Activated naive CD4-positive, alpha-beta T cell treated with anti-CD3 and anti-CD28 coated beads, Interleukin-2, amount 50 U/mL, for 72 hours (primary cell): ENCODE measurements around the gene KIFBP. TPM values are rescaled to one million over a fixed set of nuclear protein-coding genes. Genes with fewer than 3 reads are reported as not detected.
"Not testable (repeated sequence)": the region's sequence is repeated elsewhere in the genome, so short reads cannot be mapped to it uniquely, and the experiment has no call there.

Source experiments
- ATAC-seq, 2 donors: fragments of 150-1000 bp; cut with Tn5 transposase; 2 replicates each; pipeline ENCODE4 v1.10.0; 2021; ENCODE audit warnings: mild to moderate bottlenecking in 2 of 2, moderate library complexity in 2 of 2
- DNase-seq, 2 donors: peaks; one replicate each; pipeline ENCODE4 v3.0.0; 2021 to 2022; ENCODE audit warnings: low spot score in 2 of 2
- H3K27ac Mint-ChIP-seq, 2 donors: one replicate each; pipeline ENCODE4 v1.8.0; 2022; ENCODE audit warnings: mild to moderate bottlenecking in 2 of 2, mixed read lengths in 2 of 2
- H3K36me3 Mint-ChIP-seq, 2 donors: one replicate each; pipeline ENCODE4 v1.8.0; 2022; ENCODE audit warnings: mixed read lengths in 2 of 2
- H3K9me3 Mint-ChIP-seq, 2 donors: one replicate each; pipeline ENCODE4 v1.8.0; 2022; ENCODE audit warnings: mixed read lengths in 2 of 2
- total RNA-seq, 2 donors: library from RNA; stranded (reverse); gene quantifications; one replicate each; pipeline ENCODE4 v1.2.3, GENCODE V29; 2022

The KIFBP gene, protein sequence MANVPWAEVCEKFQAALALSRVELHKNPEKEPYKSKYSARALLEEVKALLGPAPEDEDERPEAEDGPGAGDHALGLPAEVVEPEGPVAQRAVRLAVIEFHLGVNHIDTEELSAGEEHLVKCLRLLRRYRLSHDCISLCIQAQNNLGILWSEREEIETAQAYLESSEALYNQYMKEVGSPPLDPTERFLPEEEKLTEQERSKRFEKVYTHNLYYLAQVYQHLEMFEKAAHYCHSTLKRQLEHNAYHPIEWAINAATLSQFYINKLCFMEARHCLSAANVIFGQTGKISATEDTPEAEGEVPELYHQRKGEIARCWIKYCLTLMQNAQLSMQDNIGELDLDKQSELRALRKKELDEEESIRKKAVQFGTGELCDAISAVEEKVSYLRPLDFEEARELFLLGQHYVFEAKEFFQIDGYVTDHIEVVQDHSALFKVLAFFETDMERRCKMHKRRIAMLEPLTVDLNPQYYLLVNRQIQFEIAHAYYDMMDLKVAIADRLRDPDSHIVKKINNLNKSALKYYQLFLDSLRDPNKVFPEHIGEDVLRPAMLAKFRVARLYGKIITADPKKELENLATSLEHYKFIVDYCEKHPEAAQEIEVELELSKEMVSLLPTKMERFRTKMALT
- total RNA-seq: 10 to 100 TPM in 1 of 2 donors, 1 to 10 TPM in 1; 6.9 to 13.2 TPM

DNA sequence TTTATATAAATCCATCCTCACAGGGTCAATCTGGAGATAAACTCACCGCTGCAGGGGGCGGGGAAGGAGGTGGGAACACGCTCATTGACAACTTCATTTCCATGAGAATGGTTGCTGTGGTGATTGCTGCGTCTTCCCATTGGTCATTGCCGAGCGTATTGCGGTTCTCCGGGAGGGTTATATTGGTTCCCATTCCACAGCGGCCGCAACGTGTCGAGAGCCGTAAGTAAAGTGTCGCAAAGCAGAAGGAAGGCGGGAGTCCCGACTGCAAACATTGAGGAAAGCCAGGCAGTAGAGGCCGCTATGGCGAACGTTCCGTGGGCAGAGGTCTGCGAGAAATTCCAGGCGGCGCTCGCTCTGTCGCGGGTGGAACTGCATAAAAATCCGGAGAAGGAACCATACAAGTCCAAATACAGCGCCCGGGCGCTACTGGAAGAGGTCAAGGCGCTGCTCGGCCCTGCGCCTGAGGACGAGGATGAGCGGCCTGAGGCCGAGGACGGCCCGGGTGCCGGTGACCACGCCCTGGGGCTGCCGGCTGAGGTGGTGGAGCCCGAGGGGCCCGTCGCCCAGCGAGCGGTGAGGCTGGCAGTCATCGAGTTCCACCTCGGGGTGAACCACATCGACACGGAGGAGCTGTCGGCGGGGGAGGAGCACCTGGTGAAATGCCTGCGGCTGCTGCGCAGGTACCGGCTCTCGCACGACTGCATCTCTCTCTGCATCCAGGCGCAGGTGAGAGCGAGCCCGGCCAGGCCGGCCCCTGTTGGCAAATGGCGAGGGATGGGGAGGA lies at the start of gene KIFBP:
KIFBP (plus strand) TSS at position 274 of the 787 bp plus-strand sequence; CDS start at position 304, 30 bp downstream.
- Mint-ChIP-seq H3K9me3 (no peaks in the 10 kb centered on the region), H3K27ac (peak within 1 kb of the TSS; percentile 87 to 96), H3K36me3 (peaks cover 6 to 19% of the 10 kb centered on the region in 2 donors)
- DNase-seq: peak; percentile 79 to 81
- ATAC-seq: peak; percentile 84 to 87

DNA sequence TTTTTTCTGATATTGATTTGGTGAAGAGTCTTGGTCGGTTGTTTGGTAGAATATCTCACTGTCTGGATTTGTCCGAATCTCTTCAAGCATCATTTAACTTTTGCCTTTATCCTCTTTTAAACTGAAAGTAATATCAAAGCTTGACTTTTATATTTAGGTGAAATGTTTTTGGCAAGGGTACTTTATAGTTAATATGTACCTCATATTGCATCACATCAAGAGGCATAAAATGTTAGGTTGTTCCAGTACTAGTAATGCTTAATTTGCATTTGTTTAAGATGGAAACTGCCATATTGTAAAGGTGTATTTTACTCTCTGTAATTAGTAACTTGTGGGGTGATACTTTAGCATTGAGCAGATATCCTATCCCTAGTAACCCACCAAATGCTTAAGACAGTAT lies 49.7 kb upstream of the KIFBP start:
- H3K27ac Mint-ChIP-seq: no peak overlapping the region
- DNase-seq: no peak
- no peak for ATAC-seq
- H3K36me3 Mint-ChIP-seq: peaks cover 0 to 25% of the 10 kb centered on the region in 2 donors
- H3K9me3 Mint-ChIP-seq: no peaks in the 10 kb centered on the region

DNA sequence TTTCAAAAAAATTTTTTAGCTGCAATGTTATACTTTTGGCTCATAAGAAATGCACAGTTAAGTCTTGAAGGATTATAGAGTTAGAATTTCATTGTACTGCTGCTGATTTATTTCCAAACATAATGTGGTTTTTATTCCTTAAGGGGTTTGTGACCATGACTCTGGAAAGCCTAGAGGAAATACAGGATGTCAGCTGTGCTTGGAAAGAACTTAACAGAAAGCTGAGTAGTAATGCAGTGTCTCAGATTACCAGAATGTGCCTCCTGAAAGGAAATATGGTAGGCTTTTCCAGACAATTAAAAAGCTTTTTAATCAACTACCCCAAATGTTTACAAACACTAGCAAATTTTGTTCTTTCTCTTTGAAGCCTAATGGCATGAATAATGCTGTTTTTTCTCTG lies 47.7 kb upstream of the KIFBP start:
- H3K36me3 Mint-ChIP-seq: peaks cover 0 to 18% of the 10 kb centered on the region in 2 donors
- not testable (repeated sequence) for H3K27ac Mint-ChIP-seq, ATAC-seq, H3K9me3 Mint-ChIP-seq, DNase-seq

DNA sequence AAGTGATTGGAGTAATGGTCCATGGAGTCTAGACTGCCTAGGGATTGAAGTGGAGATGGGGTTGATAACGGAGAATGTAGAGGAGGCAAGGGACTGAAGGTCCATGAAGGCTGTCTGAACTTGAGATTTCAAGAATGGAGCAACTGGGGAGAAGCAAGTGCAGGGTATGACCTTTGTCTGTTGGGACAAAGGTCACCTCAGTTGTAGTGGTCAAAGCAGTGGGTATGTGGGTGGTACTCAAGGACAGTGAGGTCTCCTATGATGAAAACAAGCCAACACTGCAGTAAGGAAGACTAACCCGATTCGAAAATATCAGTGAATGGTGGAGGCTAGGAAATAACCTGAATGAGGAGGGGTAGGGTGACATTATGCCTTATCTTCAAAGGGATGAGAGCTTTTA lies 38.0 kb upstream of the KIFBP start:
- DNase-seq: no peak
- no peak for ATAC-seq
- peaks cover 3 to 12% of the 10 kb centered on the region in 2 donors for H3K36me3 Mint-ChIP-seq
- no peak overlapping the region for H3K27ac Mint-ChIP-seq
- H3K9me3 Mint-ChIP-seq: no peaks in the 10 kb centered on the region

DNA sequence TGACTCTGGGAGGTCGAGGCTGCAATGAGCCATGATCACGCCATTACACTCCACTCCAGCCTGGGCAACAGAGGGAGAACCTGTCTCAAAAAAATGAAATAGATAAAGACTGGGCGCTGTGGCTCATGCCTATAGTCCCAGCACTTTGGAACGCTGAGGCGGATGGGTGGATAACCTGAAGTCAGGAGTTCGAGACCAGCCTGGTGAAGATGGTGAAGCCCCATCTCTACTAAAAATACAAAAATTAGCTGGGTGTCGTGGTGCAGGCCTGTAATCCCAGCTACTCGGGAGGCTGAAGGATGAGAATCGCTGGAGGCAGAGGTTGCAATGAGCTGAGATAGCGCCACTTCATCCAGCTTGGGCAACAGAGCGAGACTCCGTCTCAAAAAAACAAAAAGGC lies 33.7 kb upstream of the KIFBP start:
- DNase-seq (no peak), ATAC-seq (no peak)
- H3K27ac Mint-ChIP-seq: peak overlapping the region; percentile 72 to 98
- H3K36me3 Mint-ChIP-seq: peaks cover 27 to 38% of the 10 kb centered on the region in 2 donors
- H3K9me3 Mint-ChIP-seq: no peaks in the 10 kb centered on the region

DNA sequence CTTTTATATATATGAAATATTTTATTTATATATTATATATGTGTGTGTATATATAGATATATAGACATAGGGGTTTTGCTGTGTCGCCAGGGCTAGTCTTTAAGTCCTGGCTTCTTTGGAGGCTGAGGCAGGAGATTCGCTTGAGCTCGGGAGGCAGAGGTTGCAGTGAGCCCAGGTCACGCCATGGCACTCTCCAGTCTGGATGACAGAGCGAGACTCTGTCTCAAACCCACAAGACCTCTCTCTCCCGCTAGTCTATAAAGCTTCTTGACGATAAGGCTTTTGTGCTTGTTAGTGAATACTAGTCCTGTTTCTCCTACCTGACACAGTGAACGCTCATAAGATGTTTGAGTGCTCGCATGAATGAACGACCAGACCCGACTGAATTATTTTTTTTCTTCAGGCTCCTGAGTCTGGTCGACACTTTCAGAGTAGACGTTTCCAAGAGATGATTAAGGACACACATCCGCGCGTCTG lies 33.2 kb upstream of the KIFBP start:
- peaks cover 30 to 41% of the 10 kb centered on the region in 2 donors for H3K36me3 Mint-ChIP-seq
- DNase-seq: no peak
- H3K27ac Mint-ChIP-seq: peak overlapping the region; percentile 98 to 100
- peak; percentile 11 to 37 for ATAC-seq
- H3K9me3 Mint-ChIP-seq: no peaks in the 10 kb centered on the region

DNA sequence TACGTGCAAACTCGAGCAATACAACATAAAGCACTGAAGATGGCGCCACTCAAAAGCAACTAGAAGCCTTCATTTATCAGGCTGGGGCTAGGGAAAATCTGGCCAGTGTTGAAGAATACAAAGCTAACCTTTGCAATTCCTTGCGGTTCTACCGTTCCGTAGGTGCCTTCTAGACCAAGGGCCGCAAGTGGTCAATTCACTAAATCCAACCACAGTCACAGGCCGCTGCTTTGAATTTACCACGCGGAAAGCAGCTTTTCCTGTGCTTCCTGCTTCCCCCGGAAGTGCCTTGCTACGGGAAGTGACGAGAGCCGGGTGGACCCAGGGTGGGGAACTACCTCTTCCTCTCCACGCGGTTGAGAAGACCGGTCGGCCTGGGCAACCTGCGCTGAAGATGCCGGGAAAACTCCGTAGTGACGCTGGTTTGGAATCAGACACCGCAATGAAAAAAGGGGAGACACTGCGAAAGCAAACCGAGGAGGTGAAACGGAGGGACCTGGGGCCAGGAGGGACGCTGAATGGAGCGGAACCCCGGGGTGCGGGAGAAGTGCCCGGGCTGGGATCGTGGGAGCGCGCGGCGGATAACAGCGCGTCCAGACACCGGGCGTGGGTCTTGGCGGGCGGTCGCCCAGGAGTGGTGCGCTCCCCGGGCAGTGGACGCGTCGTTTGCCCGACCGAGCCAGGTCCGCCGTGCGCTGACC lies 32.6 kb upstream of the KIFBP start, which contains the start of gene DDX21:
DDX21 (plus strand) TSS at position 339 of the 701 bp plus-strand sequence; CDS start at position 395, 56 bp downstream.
- no peaks in the 10 kb centered on the region for H3K9me3 Mint-ChIP-seq
- peak; percentile 84 to 89 for DNase-seq
- ATAC-seq: peak; percentile 90 to 93
- H3K27ac Mint-ChIP-seq: peak within 1 kb of the TSS; percentile 98 to 100
- peaks cover 30 to 41% of the 10 kb centered on the region in 2 donors for H3K36me3 Mint-ChIP-seq

DNA sequence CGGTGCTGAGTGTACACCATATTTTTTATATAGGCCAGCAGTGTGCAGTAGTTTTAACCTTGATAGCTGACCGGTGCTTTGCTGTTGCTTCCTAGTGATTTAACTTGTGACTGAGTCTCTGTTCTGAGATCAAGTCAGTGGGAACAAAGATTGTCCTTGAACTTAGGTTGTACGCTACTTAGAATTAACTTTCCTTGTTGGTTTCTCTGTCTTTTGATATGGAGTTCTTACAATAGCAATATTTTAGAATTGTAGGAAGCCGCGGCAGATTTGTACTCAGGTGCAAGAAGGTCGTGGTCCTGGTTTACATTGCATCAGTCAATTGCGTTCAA lies 31.4 kb upstream of the KIFBP start:
- H3K9me3 Mint-ChIP-seq: no peaks in the 10 kb centered on the region
- DNase-seq: no peak
- peak overlapping the region; percentile 98 to 100 for H3K27ac Mint-ChIP-seq
- peaks cover 34 to 49% of the 10 kb centered on the region in 2 donors for H3K36me3 Mint-ChIP-seq
- ATAC-seq: no peak

DNA sequence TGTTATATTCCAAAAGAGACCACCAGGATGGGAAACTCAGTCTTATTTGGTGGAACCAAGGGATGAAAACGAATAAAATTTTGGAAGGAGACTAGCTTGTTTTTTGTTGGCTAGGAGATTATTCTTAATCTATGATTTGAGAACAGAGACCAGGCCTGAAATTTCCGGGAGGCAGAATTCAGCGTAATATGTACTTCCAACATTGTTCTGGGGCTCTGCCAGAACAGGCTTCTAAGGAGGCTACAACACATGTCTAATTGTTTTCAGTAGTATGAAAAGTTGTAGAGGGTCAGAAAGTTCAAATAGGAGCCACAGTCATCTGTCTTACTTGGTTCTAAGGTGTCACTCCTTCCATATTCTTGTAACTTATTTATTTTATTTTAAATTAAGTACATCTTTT lies 30.9 kb upstream of the KIFBP start:
- DNase-seq (no peak), ATAC-seq (no peak)
- peak overlapping the region; percentile 98 to 100 for H3K27ac Mint-ChIP-seq
- peaks cover 36 to 53% of the 10 kb centered on the region in 2 donors for H3K36me3 Mint-ChIP-seq
- H3K9me3 Mint-ChIP-seq: no peaks in the 10 kb centered on the region

DNA sequence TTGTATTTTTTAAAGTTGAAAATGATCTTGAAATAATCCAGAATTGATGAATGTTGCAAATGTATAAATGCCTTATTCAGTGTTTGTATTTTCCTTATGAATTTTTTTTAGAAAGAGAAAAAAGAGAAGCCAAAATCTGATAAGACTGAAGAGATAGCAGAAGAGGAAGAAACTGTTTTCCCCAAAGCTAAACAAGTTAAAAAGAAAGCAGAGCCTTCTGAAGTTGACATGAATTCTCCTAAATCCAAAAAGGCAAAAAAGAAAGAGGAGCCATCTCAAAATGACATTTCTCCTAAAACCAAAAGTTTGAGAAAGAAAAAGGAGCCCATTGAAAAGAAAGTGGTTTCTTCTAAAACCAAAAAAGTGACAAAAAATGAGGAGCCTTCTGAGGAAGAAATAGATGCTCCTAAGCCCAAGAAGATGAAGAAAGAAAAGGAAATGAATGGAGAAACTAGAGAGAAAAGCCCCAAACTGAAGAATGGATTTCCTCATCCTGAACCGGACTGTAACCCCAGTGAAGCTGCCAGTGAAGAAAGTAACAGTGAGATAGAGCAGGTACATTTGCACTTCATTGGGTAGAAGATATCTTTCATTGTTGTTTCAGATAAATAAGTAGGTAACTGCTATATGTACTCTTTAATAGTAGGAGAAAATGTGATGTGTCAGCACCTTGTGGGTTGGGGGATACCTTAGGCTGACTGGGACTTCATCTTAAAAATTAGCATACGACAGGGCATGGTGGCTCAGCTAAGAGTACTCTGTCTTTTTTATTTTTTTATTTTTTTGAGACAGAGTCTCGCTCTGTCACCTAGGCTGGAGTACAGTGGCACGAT lies 28.7 kb upstream of the KIFBP start:
- Mint-ChIP-seq H3K9me3 (no peaks in the 10 kb centered on the region), H3K36me3 (peaks cover 36 to 54% of the 10 kb centered on the region in 2 donors), H3K27ac (peak overlapping the region; percentile 22 to 90)
- no peak for DNase-seq
- no peak for ATAC-seq

DNA sequence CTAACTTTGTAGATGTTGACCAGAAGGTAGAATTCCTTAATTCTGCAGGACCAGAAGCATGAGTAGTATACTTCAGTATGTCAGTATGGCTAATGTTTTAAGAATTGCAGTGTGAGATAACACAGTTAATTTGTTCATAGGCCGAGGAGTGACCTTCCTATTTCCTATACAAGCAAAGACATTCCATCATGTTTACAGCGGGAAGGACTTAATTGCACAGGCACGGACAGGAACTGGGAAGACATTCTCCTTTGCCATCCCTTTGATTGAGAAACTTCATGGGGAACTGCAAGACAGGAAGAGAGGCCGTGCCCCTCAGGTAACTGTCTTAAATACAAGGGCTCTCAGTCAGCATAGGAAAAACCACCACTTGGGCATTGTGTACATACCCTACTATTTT lies 25.5 kb upstream of the KIFBP start:
- Mint-ChIP-seq H3K27ac (peak overlapping the region in 1 of 2 donors; percentile 77), H3K36me3 (peaks cover 15 to 50% of the 10 kb centered on the region in 2 donors), H3K9me3 (no peaks in the 10 kb centered on the region)
- ATAC-seq (no peak), DNase-seq (no peak)

DNA sequence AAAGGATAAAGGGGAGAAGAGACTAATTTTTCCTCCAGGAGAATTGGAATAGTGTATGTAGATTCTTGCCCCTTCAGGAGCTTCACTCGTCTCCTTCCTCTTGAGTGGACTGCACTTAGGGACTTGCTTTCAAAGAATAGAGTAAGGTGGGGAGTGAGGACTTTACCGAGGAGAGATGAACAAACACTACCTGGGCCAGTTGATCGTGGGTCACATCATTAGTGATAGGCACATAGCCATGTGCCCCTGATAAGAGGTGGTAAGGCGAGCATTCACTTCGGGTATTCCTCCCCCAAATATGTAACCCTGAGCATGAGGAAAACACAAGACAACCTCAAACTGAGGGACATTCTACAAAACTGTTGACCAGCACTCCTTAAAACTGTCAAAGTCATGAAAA lies 14.6 kb upstream of the KIFBP start:
- no peak for DNase-seq
- Mint-ChIP-seq H3K36me3 (peaks cover 25 to 43% of the 10 kb centered on the region in 2 donors), H3K27ac (no peak overlapping the region), H3K9me3 (no peaks in the 10 kb centered on the region)
- no peak for ATAC-seq

DNA sequence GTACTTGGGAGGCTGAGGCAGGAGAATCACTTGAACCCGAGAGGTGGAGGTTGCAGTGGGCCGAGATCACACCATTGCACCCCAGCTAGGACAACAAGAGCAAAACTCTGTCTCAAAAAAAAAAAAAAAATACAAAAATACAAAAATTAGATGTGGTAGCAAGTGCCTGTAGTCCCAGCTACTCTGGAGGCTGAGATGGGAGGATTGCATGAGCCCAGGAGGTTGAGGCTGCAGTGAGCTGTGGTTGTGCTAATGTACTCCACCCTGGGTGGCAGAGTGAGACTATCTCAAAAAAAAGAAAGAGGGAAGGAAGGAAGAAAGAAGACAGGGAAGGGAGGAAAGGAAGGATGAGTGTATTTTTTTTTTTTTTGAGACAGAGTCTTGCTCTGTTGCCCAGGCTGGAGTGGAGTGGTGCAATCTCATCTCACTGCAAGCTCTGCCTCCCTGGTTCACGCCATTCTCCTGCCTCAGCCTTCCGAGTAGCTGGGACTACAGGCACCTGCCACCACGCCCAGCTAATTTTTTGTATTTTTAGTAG lies 12.6 kb upstream of the KIFBP start:
- DNase-seq, H3K9me3 Mint-ChIP-seq, ATAC-seq: not testable (repeated sequence)
- Mint-ChIP-seq H3K27ac (peak overlapping the region in 1 of 2 donors; percentile 95), H3K36me3 (peaks cover 28 to 29% of the 10 kb centered on the region in 2 donors)

DNA sequence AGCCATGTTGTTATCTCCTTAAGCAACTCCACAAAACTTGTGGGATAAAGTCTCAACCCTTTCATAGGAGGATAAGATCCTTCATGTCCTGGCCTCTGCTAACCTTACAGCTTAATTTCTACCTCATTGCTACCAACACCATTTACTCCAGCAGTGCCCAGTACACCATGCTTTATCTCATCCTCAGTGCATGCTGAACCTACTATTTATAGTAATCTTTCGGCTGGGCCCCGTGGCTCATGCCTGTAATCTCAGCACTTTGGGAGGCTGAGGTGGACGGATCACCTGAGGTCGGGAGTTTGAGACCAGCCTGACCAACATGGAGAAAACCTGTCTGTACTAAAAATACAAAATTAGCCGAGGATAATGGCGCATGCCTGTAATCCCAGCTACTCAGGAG lies 8.9 kb upstream of the KIFBP start:
- H3K27ac Mint-ChIP-seq, ATAC-seq, DNase-seq, H3K9me3 Mint-ChIP-seq: not testable (repeated sequence)
- H3K36me3 Mint-ChIP-seq: peaks cover 13 to 15% of the 10 kb centered on the region in 2 donors

DNA sequence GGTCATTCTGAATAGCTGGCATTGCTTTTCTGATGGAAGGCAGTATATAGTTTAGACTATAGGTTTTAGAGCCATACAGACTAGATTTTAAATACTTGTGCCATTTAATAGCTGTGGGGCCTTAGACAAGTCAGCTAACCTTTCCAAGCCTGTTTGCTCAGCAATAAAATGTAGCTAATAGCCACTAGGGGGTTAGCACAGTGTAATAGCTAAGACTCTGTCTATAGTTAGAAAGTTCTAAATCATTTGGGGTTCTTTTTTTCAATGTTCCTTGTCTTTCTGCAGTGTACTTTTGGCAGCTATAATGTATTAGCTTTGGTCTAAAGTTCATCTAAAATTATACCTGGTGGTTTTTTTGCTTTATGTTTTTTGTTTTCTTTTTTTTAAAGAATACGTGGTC lies 7.5 kb upstream of the KIFBP start:
- Mint-ChIP-seq H3K9me3 (no peaks in the 10 kb centered on the region), H3K36me3 (peaks cover 9% of the 10 kb centered on the region in 2 donors), H3K27ac (no peak overlapping the region)
- DNase-seq (no peak), ATAC-seq (no peak)
